ENCODE results near the gene FAM25G.

GRCh38 chr10:47449102-47449978, 42.2 kb downstream of the FAM25G start:
- TF ChIP-seq POLR2AphosphoS5 (IDR thresholded peaks at IDR 0.05; ENCODE audit: low read depth, low read length) (no peak), POLR2A (IDR thresholded peaks at IDR 0.05; ENCODE audit: low read depth, low read length) (no peak), TAF1 (IDR thresholded peaks at IDR 0.05; ENCODE audit: borderline replicate concordance, low read depth, low read length) (no peak)
